Left lung (tissue), 10 donors: ENCODE measurements around the gene NCOA1. TPM values are rescaled to one million over a fixed set of nuclear protein-coding genes. Genes with fewer than 3 reads are reported as not detected.

Source experiments
- ATAC-seq: fragments of 200-7000 bp; cut with Tn5 transposase; one replicate; pipeline ENCODE4 v1.9.1; 2020; ENCODE audit warnings: moderate library complexity
- DNase-seq, 4 donors: peaks; one replicate each; pipeline ENCODE4 v3.0.0-alpha.2; 2013 to 2020
- H3K27ac ChIP-seq, 2 donors: fragments of 200-600 bp; sonication (generic) in 1 of 2; one replicate each; pipeline versions ENCODE4 v1.5.0 to v1.8.0; 2020 to 2021
- H3K27me3 ChIP-seq, 2 donors: fragments of 200-600 bp; sonication (generic) in 1 of 2; one replicate each; pipeline versions ENCODE4 v1.5.0 to v1.8.0; 2020 to 2021
- H3K36me3 ChIP-seq, 2 donors: fragments of 200-600 bp; sonication (generic) in 1 of 2; one replicate each; pipeline versions ENCODE4 v1.5.0 to v1.8.0; 2020 to 2021
- H3K4me1 ChIP-seq, 2 donors: fragments of 200-600 bp; one replicate each; pipeline ENCODE4 v1.8.0; 2021
- H3K4me3 ChIP-seq, 2 donors: fragments of 200-600 bp; sonication (generic) in 1 of 2; one replicate each; pipeline versions ENCODE4 v1.5.0 to v1.8.0; 2020 to 2021; ENCODE audit warnings: mild to moderate bottlenecking in 1 of 2
- H3K9me3 ChIP-seq, 2 donors: fragments of 200-600 bp; sonication (generic) in 1 of 2; one replicate each; pipeline versions ENCODE4 v1.5.0 to v1.8.0; 2020 to 2021
- intact Hi-C, 2 donors: fragments of 100-400 bp; cut with DNase I; formaldehyde crosslinking; loops; one replicate each; pipeline versions ENCODE4 v1.11.2 to v1.14.2; 2022
- polyA plus RNA-seq, 6 donors: library from polyadenylated mRNA; unstranded; fragments of 120-200 nt; gene quantifications; one replicate each; pipeline ENCODE4 v1.2.1, GENCODE V29; 2013; ENCODE audit not compliant: insufficient read length in 6 of 6
- total RNA-seq, 2 donors: library from RNA; stranded (reverse); fragmentation: NEBNext Ultra II Directional; extraction: Animal tissue kit (Norgen Biotek cat#: 25700); gene quantifications; one replicate each; pipeline ENCODE4 v1.2.1, GENCODE V29; 2021
- TF ChIP-seq, protein P1 (sequence below), 2 donors: fragments of 200-600 bp; sonication (generic) in 1 of 2; IDR thresholded peaks; one replicate each; pipeline versions ENCODE4 v1.5.0 to v1.8.0; 2021; ENCODE audit warnings: antibody characterized with exemption in 2 of 2
- donor health status: DM: no; HTN: yes; CAD: no.
- donor health status: DM: no; HTN: no; CAD: no.

NCOA1 gene
- total and polyA plus RNA-seq, 8 donors, result 32.6 to 65.3 (median 59.7) TPM

DNA sequence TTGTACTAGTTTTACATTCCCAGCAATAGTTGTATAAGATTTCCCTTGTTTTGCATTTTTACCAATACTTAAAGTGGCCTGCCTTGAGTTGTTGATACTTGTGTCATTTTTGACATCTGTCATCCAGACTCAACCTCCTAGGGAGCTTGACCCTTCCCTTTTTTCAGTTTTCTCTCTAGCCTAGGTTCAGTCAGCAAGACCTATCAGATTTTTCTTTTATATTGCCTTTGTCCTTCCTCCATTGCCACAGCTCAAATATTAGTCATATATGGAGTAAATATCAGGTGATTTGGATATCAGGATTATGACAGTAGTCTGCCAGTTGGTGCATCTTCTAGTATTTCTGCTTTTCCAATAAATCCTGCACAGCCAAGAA is 315.6 kb downstream of the NCOA1 start:
- DNase-seq, result no peak
- Histone ChIP-seq H3K4me1 (no peaks in the 10 kb centered on the region), H3K36me3 (peaks cover 0 to 15% of the 10 kb centered on the region in 2 donors), H3K27ac (no peak overlapping the region), H3K27me3 (no peaks in the 10 kb centered on the region), H3K4me3 (no peak overlapping the region), H3K9me3 (no peaks in the 10 kb centered on the region)
- intact Hi-C loops, result no loop called here
- no peak for ATAC-seq
- TF ChIP-seq, protein P1, sequence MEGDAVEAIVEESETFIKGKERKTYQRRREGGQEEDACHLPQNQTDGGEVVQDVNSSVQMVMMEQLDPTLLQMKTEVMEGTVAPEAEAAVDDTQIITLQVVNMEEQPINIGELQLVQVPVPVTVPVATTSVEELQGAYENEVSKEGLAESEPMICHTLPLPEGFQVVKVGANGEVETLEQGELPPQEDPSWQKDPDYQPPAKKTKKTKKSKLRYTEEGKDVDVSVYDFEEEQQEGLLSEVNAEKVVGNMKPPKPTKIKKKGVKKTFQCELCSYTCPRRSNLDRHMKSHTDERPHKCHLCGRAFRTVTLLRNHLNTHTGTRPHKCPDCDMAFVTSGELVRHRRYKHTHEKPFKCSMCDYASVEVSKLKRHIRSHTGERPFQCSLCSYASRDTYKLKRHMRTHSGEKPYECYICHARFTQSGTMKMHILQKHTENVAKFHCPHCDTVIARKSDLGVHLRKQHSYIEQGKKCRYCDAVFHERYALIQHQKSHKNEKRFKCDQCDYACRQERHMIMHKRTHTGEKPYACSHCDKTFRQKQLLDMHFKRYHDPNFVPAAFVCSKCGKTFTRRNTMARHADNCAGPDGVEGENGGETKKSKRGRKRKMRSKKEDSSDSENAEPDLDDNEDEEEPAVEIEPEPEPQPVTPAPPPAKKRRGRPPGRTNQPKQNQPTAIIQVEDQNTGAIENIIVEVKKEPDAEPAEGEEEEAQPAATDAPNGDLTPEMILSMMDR (IDR thresholded peaks at IDR 0.05), result no peak

DNA sequence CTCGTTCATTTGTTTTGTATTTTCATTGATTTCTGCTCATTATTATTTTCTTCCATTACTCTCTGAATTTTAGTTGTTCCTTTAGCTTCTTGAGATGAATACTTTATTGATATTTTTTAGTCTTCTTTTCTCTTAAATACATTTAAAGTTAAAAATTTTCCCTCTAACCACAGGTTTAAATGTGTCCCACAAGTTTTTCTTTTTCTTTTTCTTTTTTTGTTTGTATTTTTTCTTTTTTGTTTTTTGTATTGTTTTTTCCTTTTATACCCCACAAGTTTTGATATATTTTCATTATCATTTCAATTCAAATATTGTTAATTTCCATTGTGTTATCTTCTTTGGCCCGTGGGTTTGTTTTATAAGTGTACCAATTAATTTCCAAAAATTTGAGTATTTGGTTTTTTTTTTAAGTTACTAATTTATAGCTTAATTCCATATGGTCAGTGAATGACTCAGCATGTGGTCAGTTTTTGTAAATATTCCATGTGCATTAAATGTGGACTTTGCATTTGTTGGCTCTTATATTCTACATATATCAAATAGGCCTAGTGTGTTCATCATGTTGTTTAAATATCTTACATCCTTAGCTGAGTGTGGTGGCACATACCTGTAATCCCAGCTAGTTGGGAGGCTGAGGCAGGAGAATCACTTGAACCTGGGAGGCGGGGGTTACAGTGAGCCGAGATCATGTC is 318.4 kb downstream of the NCOA1 start:
- Histone ChIP-seq H3K27me3 (no peaks in the 10 kb centered on the region), H3K27ac (no peak overlapping the region), H3K4me1 (no peaks in the 10 kb centered on the region), H3K4me3 (no peak overlapping the region), H3K36me3 (peaks cover 0 to 13% of the 10 kb centered on the region in 2 donors), H3K9me3 (no peaks in the 10 kb centered on the region)
- intact Hi-C loops, result no loop called here
- DNase-seq (no peak), ATAC-seq (no peak)
- TF ChIP-seq, protein P1 (IDR thresholded peaks at IDR 0.05), result no peak

DNA sequence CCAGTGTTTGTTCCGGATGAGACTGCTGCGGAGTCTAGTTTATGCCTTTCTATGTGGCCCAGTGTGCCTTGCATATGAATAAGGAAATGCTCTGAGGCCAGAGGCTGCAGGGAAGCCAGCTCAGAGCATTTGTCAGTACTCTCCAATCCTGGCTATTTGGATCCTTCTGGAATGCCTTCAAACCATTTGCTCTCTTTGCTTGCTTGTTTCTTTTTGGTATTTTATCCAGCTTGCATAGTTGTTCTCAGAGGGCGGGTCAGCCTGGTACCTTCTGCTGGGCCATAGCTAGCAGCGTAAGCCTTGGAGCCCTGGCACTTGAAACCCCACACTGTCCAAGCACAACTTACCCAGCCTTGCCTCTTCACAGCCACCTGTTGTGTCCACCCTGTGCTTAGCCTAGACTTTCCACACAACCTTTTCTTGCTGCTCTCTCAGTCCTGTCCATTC is 322.7 kb downstream of the NCOA1 start:
- ATAC-seq (no peak), DNase-seq (no peak)
- Histone ChIP-seq H3K36me3 (peaks cover 0 to 31% of the 10 kb centered on the region in 2 donors), H3K27me3 (no peaks in the 10 kb centered on the region), H3K9me3 (no peaks in the 10 kb centered on the region), H3K27ac (no peak overlapping the region), H3K4me3 (no peak overlapping the region), H3K4me1 (no peaks in the 10 kb centered on the region)
- intact Hi-C loops, result no loop called here
- TF ChIP-seq, protein P1 (IDR thresholded peaks at IDR 0.05), result no peak

DNA sequence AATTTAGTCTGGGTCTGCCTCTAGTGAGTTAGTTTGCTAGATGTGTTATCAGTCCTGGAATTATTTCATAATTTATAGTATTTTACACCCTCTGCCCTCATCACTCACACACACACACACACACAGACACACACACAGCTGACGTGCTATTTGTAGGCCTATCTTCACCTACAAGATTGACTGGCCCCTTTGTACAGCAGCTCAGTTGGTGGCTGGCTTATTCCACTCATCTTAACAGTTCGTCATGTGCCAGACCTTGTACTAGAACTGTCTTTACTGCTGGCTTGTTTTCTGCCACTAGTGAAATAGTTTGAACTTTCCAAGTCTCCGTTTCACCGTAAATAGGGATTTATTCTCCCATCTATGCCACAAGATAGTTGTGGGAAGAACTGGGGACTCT is 323.5 kb downstream of the NCOA1 start:
- H3K27ac ChIP-seq, result no peak overlapping the region

DNA sequence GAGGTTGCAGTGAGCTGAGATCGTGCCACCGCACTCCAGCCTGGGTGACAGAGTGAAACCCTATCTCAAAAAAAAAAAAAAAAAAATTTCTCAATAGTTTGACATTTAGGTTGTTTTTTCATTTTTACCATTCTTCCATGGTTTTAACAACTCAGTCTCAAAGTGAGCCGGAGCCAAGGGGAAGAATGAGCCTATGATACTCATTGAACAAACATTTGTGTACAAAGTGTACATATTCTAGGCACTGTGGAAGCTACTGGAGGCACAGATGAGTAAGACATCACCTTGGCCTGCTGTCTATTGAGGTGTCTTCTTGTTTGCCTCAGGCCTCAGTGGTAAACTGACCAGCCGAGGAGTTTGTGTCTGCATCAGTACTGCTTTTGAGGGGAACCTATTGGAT is 324.1 kb downstream of the NCOA1 start:
- Histone ChIP-seq H3K9me3 (no peaks in the 10 kb centered on the region), H3K4me3 (no peak overlapping the region), H3K4me1 (no peaks in the 10 kb centered on the region), H3K36me3 (peaks cover 0 to 46% of the 10 kb centered on the region in 2 donors), H3K27me3 (no peaks in the 10 kb centered on the region), H3K27ac (no peak overlapping the region)
- intact Hi-C loops, result no loop called here
- ATAC-seq (no peak), DNase-seq (no peak)
- TF ChIP-seq, protein P1 (IDR thresholded peaks at IDR 0.05), result no peak

More for the DNA sequence above, 323.5 kb downstream of the NCOA1 start:
- no peak for DNase-seq
- Histone ChIP-seq H3K4me3 (no peak overlapping the region), H3K4me1 (no peaks in the 10 kb centered on the region), H3K36me3 (peaks cover 0 to 39% of the 10 kb centered on the region in 2 donors), H3K27me3 (no peaks in the 10 kb centered on the region), H3K9me3 (no peaks in the 10 kb centered on the region)
- TF ChIP-seq, protein P1 (IDR thresholded peaks at IDR 0.05), result no peak
- no peak for ATAC-seq
- intact Hi-C loops, result no loop called here
